PFSK-1 (cell line): ENCODE measurements around the gene MAX.

Experiments used
- FOXP2 ChIP-seq: optimal IDR thresholded peaks from 2 replicates; pipeline ENCODE3; 2011; ENCODE audit warnings: borderline replicate concordance, control low read depth, inconsistent platforms; ENCODE audit not compliant: insufficient read depth; ENCODE audit errors: extremely low read length, extremely low read depth
- POLR2AphosphoS5 ChIP-seq: IDR thresholded peaks from 2 replicates; pipeline ENCODE4 v1.6.1; 2012; ENCODE audit warnings: low read depth, mild to moderate bottlenecking, control low read depth, low read length, moderate library complexity
- REST ChIP-seq, 2 experiments: IDR thresholded peaks; 2 replicates each; pipeline versions ENCODE4 v1.6.1 to v1.8.0; 2011 to 2012; ENCODE audit warnings: low read depth in 2 of 2, low read length in 2 of 2, control low read depth in 1 of 2, inconsistent platforms in 1 of 2, mild to moderate bottlenecking in 1 of 2, moderate library complexity in 1 of 2; ENCODE audit not compliant: insufficient read depth in 1 of 2
- TAF1 ChIP-seq: IDR thresholded peaks from 2 replicates; pipeline ENCODE4 v1.6.1; 2012; ENCODE audit warnings: low read length, control low read depth, borderline replicate concordance; ENCODE audit not compliant: insufficient read depth

- TF ChIP-seq REST (IDR thresholded peaks at IDR 0.05; ENCODE audit: insufficient read depth in 1 of 2, low read depth in 2 of 2, low read length in 2 of 2), result no peak
- no peak for TF ChIP-seq TAF1
- TF ChIP-seq FOXP2, result no peak
- TF ChIP-seq POLR2AphosphoS5, result no peak
Observed at GRCh38 chr14:65106736-65107135, 4.4 kb upstream of the MAX start.
